Left lung (tissue), 10 donors: ENCODE data around the gene CLDN14. TPM values are rescaled to one million over a fixed set of nuclear protein-coding genes. Genes with fewer than 3 reads are reported as not detected.
A peak's percentile ranks its signal among the peaks of the same experiment; 100 is the strongest.

Source experiments
- ATAC-seq: fragments of 200-7000 bp; cut with Tn5 transposase; one replicate; pipeline ENCODE4 v1.9.1; 2020; ENCODE audit warnings: moderate library complexity
- DNase-seq, 4 donors: peaks; one replicate each; pipeline ENCODE4 v3.0.0-alpha.2; 2013 to 2020
- H3K27ac ChIP-seq, 2 donors: fragments of 200-600 bp; sonication (generic) in 1 of 2; one replicate each; pipeline versions ENCODE4 v1.5.0 to v1.8.0; 2020 to 2021
- H3K27me3 ChIP-seq, 2 donors: fragments of 200-600 bp; sonication (generic) in 1 of 2; one replicate each; pipeline versions ENCODE4 v1.5.0 to v1.8.0; 2020 to 2021
- H3K36me3 ChIP-seq, 2 donors: fragments of 200-600 bp; sonication (generic) in 1 of 2; one replicate each; pipeline versions ENCODE4 v1.5.0 to v1.8.0; 2020 to 2021
- H3K4me1 ChIP-seq, 2 donors: fragments of 200-600 bp; one replicate each; pipeline ENCODE4 v1.8.0; 2021
- H3K4me3 ChIP-seq, 2 donors: fragments of 200-600 bp; sonication (generic) in 1 of 2; one replicate each; pipeline versions ENCODE4 v1.5.0 to v1.8.0; 2020 to 2021; ENCODE audit warnings: mild to moderate bottlenecking in 1 of 2
- H3K9me3 ChIP-seq, 2 donors: fragments of 200-600 bp; sonication (generic) in 1 of 2; one replicate each; pipeline versions ENCODE4 v1.5.0 to v1.8.0; 2020 to 2021
- intact Hi-C, 2 donors: fragments of 100-400 bp; cut with DNase I; formaldehyde crosslinking; loops; one replicate each; pipeline versions ENCODE4 v1.11.2 to v1.14.2; 2022
- polyA plus RNA-seq, 6 donors: library from polyadenylated mRNA; unstranded; fragments of 120-200 nt; gene quantifications; one replicate each; pipeline ENCODE4 v1.2.1, GENCODE V29; 2013; ENCODE audit not compliant: insufficient read length in 6 of 6
- total RNA-seq, 2 donors: library from RNA; stranded (reverse); fragmentation: NEBNext Ultra II Directional; extraction: Animal tissue kit (Norgen Biotek cat#: 25700); gene quantifications; one replicate each; pipeline ENCODE4 v1.2.1, GENCODE V29; 2021
- TF ChIP-seq, protein P1 (sequence below), 2 donors: fragments of 200-600 bp; sonication (generic) in 1 of 2; IDR thresholded peaks; one replicate each; pipeline versions ENCODE4 v1.5.0 to v1.8.0; 2021; ENCODE audit warnings: antibody characterized with exemption in 2 of 2
- donor health status: DM: no; HTN: yes; CAD: no.
- donor health status: DM: no; HTN: no; CAD: no.

CLDN14 gene
- total and polyA plus RNA-seq, 8 donors: 0.17 TPM; not detected in 7

DNA sequence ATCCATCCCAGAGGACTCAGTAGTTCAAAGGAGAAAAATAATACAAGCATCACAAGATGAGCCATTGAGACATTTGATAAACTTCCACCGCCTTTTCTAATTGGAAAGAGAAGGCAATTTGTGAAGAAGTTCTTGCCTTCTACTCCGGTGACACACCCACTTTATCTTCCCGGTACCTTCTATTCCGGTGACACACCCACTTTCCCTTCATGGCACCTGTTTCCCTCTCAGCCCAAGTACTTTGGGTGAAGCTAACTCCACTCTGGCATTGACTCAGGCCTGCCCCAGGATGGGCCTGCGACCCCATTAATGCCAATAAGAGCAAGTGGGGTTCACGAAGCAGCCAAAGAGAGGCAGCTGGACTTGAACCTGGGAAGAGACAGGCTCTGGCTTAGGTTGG, 38.2 kb downstream of the CLDN14 start:
- DNase-seq: no peak
- H3K27me3 ChIP-seq: no peaks in the 10 kb centered on the region
- no peak overlapping the region for H3K4me3 ChIP-seq
- ATAC-seq: no peak
- intact Hi-C loops: no loop called here
- no peak overlapping the region for H3K27ac ChIP-seq
- peaks cover 0 to 3% of the 10 kb centered on the region in 2 donors for H3K4me1 ChIP-seq
- TF ChIP-seq, protein P1, sequence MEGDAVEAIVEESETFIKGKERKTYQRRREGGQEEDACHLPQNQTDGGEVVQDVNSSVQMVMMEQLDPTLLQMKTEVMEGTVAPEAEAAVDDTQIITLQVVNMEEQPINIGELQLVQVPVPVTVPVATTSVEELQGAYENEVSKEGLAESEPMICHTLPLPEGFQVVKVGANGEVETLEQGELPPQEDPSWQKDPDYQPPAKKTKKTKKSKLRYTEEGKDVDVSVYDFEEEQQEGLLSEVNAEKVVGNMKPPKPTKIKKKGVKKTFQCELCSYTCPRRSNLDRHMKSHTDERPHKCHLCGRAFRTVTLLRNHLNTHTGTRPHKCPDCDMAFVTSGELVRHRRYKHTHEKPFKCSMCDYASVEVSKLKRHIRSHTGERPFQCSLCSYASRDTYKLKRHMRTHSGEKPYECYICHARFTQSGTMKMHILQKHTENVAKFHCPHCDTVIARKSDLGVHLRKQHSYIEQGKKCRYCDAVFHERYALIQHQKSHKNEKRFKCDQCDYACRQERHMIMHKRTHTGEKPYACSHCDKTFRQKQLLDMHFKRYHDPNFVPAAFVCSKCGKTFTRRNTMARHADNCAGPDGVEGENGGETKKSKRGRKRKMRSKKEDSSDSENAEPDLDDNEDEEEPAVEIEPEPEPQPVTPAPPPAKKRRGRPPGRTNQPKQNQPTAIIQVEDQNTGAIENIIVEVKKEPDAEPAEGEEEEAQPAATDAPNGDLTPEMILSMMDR (IDR thresholded peaks at IDR 0.05): no peak
- H3K36me3 ChIP-seq: no peaks in the 10 kb centered on the region
- no peaks in the 10 kb centered on the region for H3K9me3 ChIP-seq

GRCh38 chr21:36437745-36438128, 42.2 kb downstream of the CLDN14 start:
- intact Hi-C loops: no loop called here
- TF ChIP-seq, protein P1 (IDR thresholded peaks at IDR 0.05): no peak
- DNase-seq (no peak), ATAC-seq (peak; percentile 37)
- H3K4me3 ChIP-seq: no peak overlapping the region
- H3K4me1 ChIP-seq: peaks cover 0 to 3% of the 10 kb centered on the region in 2 donors
- no peaks in the 10 kb centered on the region for H3K36me3 ChIP-seq
- H3K27ac ChIP-seq: no peak overlapping the region
- no peaks in the 10 kb centered on the region for H3K27me3 ChIP-seq
- H3K9me3 ChIP-seq: no peaks in the 10 kb centered on the region

DNA sequence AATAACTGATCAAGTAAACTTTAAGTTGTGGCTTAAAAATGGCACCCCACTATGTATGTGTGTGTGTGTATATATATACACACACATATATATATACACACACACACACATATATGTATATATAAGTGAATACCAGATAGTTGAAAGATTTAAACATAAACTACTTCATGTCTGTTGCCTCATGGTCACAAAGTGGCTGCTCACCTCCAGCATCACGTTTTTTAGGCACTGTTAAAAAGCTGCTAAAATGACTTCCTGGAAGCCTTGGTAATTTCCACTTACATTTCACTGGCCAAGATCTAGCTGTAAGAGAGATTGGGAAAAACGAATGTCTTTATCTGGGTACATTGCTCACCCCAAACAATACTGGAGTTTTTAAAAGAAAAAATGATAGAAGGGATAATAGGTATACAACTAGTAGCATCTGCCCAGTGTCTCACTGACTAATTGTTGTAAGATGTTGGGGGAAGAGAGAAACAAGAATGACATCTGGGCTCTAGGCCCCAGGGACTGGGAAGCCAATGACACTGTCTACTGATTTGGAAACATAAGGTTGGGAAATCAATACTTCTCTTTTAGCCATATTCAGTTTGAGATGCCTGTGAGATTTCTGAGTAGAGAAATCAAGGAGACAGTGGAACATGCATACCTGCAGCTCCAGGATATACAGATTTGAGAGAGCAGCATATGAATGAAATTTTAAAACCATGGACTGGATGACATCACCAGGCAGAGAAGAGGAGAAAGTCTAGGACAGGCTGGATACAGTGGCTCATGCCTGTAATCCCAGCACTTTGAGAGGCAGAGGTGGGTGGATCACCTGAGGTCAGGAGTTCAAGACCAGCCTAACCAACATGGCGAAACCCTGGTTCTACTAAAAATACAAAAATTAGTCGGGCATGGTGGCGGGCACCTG, 42.8 kb downstream of the CLDN14 start:
- peak; percentile 35 for ATAC-seq

DNA sequence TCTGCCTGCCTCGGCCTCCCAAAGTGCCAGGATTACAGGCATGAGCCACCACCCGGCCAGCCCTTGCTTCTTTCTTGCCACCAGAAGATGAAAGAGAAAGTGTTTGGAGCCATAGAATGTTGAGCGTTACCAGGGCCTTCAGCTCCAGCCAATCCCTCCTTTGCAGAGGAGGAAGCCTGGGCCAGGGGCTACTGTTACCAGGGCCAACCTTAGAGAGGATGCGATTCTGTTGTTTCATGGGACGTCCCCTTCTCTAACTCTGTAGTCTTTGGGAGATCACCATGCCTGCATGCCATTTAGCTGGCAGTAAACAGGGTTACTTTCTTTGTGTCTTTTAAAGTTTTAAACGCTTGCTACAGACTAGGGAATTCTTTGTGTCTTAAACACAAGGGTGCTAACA, 45.8 kb downstream of the CLDN14 start:
- DNase-seq (no peak), ATAC-seq (no peak)
- Histone ChIP-seq H3K4me1 (peaks cover 3 to 30% of the 10 kb centered on the region in 2 donors), H3K27ac (no peak overlapping the region), H3K9me3 (no peaks in the 10 kb centered on the region), H3K4me3 (no peak overlapping the region), H3K36me3 (no peaks in the 10 kb centered on the region), H3K27me3 (peaks cover 0 to 22% of the 10 kb centered on the region in 2 donors)
- intact Hi-C loops: no loop called here
- TF ChIP-seq, protein P1 (IDR thresholded peaks at IDR 0.05): no peak

More for the DNA sequence above, 42.8 kb downstream of the CLDN14 start:
- TF ChIP-seq, protein P1 (IDR thresholded peaks at IDR 0.05): no peak
- Histone ChIP-seq H3K36me3 (no peaks in the 10 kb centered on the region), H3K27ac (no peak overlapping the region), H3K4me3 (no peak overlapping the region), H3K4me1 (peaks cover 0 to 3% of the 10 kb centered on the region in 2 donors), H3K9me3 (no peaks in the 10 kb centered on the region), H3K27me3 (no peaks in the 10 kb centered on the region)
- intact Hi-C loops: no loop called here
- DNase-seq: no peak

- TF ChIP-seq, protein P1 (IDR thresholded peaks at IDR 0.05): no peak
Measured at GRCh38 chr21:36433059-36433709, 46.7 kb downstream of the CLDN14 start.

More at GRCh38 chr21:36433059-36433709, 46.7 kb downstream of the CLDN14 start:
- DNase-seq (no peak), ATAC-seq (no peak)
- Histone ChIP-seq H3K36me3 (no peaks in the 10 kb centered on the region), H3K27me3 (peaks cover 0 to 25% of the 10 kb centered on the region in 2 donors), H3K4me3 (no peak overlapping the region), H3K9me3 (no peaks in the 10 kb centered on the region), H3K27ac (no peak overlapping the region), H3K4me1 (peaks cover 3 to 34% of the 10 kb centered on the region in 2 donors)
- intact Hi-C loops: no loop called here
